ENCODE data around the gene G0S2.

Gene G0S2, protein sequence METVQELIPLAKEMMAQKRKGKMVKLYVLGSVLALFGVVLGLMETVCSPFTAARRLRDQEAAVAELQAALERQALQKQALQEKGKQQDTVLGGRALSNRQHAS

DNA sequence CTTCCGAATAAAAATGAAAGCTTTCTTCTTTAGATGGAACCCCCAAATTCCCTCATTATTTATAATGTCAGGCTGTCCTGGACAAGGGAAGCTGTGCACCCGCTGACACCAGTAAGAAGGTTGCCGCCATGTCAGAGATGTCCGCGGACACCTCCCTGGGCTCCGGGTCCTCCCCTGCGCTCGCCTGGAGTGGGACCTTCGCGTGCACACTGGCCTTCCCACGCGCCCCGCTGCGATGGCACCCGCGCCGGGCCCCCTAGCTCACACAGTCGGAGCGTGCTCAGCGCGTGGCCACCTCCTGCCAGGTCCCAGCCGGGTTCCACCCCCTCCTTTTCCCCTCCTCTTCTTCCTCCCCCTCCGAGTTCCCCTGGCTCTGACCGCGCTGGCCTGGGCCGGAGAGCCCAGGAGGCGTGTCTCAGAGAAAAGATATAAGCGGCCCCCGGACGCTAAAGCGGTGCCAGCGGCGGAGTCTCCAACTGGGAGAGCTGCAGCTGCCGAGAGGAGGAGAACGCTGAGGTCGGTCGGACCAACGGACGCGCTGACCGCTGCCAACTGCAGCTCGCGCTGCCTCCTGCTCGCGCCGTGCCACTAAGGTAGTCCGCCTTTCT is at the start of gene G0S2:
Gene G0S2, plus strand, starts transcription at position 456 of the 608 bp plus-strand sequence. CDS start 273 bp downstream, outside the sequence.
- DNase-seq (ENCODE audit: low spot score) = no peak

DNA sequence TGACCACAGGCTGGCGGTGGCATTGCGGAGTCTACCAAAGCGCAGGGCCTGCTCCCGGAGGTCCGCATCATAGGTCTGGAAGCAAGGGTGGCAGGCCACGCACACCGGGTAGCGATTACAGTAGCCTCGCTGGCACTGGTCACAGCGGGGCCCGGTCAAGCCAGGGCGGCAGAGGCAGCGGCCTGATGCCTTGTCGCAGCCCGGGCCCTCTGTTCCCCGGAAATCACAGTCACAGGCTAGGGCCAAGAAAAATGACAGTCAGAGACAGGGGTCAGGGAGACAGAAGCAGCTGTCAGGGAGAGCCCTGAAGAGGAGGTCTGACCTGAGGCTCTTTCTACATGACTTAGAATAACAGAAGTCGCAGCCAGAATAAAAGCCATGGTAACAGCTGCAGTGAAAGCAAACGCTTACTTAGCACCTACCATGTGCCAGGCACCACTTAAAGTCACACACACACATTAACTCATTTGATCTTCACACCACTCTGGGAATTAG is 49.4 kb upstream of the G0S2 start:
- no peak for DNase-seq (ENCODE audit: low spot score)

DNA sequence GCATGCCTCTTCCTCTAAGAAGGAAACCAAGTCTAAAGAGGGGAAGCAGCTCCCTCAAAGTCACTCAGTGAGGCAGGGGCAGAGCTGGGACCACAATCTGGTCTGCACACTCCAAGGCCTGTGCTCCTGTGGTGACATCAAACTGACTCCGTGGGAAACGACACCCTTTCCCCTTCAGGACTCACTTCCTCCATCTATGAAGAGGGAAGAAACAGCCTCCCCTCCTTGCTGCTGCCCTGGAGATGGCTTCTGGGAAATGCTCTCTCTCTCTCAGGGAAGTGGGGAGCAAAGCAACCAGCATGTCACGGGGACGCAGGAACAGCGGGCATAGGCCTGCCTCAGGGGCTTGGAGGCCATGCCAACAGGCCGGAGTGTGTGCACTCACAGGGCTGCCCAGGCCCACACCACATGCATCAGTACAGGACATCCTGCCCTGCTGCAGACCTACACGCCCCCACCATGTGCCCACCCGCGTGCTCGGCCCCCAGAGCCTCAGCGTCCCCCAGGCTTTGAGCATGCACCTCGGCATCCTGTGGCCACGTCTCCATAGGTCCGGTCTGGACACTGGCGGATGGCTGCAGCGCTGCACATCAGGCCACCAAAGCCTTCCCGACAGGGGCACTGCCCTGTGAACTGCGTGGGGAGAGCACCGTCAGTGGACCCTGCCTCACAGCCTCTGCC is 48.7 kb upstream of the G0S2 start:
- DNase-seq (ENCODE audit: low spot score) = no peak

DNA sequence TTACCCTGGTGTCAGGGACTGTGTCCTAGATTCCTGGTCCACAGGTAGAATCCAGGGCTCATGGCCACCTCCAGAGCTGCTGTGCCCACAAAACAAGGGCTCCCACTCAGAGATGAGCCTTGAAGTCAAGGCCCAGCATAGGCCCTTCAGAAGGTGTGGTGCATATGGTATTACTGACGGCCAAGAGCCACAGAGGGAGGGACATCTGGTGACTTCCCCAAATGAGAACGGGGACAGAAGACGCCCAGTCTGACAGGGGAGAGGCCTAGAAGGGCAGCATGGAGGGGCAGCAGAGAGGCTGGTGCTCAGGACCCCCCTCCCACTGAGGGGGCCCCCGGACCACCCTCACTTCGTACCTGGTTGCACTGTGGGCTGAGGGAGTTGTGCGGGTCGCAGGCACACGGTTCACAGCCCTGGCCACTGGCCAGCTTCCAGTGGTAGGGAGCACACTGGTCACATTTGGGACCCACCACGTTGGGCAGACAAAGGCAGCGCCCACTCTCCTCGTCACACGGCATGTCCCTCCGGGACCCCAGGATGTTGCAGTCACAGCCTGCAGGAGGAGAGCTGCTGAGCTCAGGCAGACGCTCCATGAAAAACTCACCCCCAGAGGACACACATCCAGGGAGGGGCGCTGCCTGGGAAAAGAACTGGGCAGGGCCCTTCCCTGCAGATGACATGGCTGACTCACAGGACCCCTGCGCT is 48.0 kb upstream of the G0S2 start:
- no peak for DNase-seq (ENCODE audit: low spot score)

DNA sequence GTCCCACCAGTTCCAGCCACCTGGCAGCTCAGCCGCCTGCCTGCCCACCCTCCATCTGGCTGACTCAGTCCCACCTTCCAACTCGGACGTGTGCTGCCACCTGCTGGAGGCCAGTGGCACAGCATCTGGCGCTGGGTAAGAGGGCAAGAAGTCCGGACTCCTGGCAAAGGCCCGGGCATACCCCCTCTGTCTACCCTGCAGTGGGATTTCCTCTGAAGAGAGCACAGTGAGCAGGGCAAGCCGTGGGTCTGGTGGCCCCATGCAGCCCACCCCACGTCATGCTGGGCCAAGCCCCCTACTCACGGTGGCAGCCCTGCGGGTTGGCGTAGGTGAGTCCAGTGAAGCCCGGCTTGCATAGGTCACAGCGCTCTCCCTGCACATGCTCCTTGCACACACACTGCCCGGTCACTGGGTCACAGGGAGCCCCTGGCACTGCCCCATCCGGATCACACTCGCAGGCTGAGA is 47.4 kb upstream of the G0S2 start:
- DNase-seq (ENCODE audit: low spot score) = peak; percentile 78

DNA sequence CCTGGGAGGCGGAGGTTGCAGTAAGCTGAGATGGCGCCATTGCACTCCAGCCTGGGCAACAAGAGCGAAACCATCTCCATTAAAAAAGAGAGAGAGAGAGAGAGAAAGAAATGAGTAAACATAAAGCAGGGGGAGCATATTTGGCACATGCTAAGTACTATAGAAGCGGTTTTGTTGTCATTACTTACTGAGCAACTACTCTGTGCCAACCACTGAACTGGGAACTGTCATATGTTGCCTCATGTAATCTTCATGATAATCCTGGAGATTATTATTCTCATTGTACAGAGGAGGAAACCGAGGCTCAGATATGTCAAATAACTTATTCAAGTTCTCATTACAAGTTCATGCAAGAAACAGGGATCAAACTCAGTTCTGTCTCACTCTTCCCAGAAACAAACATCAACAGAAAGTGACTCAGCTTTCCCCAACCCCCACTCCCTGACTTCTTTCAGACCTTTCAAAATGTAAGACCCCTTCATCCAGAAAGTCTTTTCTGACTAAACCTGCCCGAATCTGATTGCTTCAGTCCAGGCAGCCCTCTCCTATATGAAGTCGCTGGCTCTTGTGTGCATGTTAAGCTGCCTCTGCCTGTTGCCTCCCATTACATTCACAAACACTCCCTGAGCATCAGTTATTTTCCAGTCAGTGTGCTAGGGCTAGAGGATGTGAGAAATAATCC is 46.5 kb upstream of the G0S2 start:
- no peak for DNase-seq (ENCODE audit: low spot score)

DNA sequence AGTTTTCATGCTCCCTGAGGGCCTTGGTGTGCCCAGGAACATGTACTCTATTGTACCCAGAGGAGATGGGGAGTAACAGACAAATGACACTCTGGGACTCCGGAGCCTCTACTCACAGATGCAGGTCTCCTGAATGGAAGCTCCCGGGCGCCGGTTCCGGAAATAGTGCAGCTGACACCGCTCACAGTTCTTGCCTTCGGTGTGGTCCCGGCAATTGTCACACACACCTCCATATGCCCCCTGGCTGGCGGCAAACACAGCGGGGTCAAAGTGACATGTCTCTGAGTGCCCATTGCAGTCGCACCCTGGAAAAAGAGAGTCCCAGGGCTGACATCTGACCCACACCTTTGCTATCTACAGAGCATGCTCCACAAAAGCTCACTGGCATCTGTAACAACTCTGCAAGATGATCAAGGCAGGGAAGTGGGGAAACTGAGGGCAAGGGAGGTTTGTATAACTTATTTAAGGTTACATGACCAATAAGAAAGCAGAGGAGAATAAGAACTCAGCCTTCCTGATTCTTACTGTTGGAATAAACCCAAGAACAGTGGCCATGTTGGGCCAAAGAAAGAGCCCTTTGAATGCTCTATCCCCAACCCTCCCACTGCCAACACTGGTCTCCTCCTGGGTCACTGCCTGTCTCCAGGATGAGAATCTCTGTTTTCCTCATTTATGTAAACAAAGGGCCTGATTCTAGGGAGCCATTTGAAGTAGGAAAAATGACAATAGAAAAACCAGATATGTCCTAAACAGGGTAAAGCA is 45.4 kb upstream of the G0S2 start:
- no peak for DNase-seq (ENCODE audit: low spot score)

DNA sequence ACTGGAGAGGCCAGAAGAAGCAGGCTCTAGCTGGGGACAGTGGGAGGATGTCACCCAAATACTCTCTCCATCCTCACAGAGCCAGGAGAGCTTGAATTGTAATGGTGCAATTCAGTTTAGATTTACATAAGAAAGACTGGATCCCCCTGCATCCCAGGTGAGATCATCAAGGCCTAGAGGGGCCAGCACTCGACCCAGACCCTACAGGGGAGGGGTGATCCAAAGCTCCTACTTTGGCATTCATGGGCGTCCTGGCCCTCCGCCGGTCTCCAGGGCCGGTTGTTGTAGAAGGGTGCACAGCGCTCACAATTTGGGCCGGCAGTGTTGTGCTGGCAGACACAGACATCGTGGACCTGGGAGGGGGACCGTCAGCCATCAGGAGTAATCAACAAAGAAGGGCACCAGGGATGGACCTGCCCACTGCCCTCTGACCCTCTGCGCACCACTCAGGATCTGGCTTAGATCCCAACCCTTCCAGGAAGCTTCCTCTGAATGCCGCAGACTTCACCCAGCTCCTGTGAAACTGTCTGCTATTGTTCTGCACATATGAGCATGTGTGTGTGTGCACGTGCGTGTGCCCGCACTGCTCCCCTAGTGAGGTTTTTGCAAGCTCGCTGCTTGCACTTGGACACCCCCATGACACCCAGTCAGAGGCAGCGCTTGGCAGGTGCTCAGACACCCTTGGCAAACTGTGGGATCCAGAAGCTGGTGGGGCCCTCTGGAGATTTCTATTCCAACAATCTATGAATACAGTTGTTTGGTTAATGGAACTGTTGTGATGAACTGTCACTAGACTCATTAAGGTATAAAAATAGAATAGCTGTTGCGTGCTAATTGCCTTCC is 44.6 kb upstream of the G0S2 start:
- no peak for DNase-seq (ENCODE audit: low spot score)

DNA sequence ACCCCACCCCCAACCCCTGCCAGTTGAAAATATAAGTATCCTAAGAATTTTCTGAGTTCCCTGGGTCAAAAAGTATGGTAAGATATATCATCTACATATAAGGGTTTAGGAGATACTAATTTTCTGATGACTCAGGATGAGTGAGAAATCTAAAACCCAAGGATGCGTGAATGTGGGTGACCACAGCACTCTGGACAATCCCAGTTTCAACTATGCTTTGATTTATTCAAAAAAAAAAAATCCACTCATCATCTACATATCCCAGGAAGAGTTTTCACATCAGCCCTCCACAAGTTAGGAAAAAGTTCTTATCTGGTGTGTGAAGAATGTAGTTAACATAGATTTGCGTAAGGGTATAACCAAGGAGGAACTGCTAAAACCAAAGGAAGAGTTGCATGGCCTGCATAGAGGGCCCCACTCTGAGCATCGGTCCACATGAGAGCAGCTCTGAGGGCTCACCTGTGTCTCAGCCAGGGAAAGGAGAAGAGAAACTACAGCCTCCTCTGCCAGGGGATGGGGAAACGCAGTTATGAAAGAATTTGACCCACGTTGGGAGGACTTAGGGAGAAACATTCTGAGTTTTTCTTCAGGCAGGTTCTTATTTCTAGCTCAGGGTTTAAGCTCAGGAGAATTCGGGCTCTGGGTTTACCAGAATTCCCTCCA is 41.7 kb upstream of the G0S2 start:
- DNase-seq (ENCODE audit: low spot score) = no peak

DNA sequence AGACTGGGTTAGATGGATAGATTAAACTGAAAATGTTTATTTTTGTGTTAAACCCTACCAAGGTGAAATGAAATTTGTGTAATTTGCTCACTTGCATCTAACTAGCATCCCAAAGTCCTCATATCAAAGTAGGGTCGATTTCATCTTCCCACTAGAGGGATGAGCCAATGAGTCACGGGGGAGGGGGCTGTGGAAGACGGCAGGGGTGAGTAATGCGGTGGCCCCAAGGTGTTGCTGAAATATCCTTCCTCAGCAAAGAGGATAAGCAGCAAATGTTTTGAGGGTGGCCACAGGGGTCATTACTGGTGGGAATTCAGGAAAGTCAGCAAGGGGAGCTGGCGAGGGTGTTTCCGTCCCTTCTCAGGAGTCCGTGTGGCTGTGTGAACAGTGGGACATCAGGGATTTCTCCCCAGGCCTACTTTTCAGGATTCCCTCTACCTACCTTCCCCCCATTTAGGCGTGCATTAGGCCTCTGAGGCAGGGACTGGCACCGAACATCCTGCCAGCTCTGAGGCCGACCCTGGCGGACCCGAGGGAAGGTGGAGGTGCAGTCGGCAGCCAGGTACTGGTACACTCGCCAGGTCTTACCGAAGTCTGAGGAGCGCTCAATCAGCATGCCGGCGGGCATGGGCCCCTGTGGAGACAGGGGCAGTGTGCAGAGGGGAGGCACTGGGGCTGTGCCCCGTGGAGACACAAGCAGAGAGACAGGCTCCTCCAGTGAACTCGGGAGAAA is 41.0 kb upstream of the G0S2 start:
- no peak for DNase-seq (ENCODE audit: low spot score)

DNA sequence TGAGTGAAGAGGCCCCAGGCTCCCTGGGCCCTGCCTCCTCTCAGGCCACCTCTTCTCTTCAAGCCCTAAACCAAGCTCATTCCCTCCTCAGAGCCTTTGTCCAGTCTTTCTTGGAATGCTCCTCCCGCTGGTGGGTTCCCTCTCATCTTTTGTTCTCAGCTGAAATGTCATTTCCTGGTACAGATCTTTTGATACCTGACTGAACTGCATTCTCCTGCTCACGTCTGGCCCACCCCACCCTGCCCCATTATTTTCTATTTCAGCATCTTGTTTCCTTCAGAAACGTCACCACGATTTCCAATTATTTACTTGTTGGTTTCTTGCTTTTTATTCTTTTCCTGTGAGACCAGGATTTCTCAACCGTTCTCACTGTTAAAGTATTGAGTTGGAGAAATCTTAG is 39.4 kb upstream of the G0S2 start:
- DNase-seq (ENCODE audit: low spot score) = no peak

DNA sequence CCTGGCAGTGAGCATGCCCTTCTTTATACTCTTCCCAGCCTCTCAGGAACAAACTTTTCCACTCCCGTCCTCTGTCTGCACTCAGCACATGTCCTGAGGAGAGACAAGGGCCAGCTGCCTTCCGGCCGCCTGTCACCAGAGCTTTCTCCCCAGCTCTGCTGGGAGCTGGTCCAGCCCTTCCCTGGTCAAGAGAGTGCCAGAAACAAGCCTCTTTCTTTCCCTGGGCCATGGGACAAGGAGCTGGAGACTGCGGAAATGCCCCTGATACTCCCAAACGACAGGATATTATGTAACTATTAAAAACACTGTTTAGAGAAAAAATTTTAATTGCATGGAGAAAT is 33.4 kb upstream of the G0S2 start:
- DNase-seq (ENCODE audit: low spot score) = no peak

DNA sequence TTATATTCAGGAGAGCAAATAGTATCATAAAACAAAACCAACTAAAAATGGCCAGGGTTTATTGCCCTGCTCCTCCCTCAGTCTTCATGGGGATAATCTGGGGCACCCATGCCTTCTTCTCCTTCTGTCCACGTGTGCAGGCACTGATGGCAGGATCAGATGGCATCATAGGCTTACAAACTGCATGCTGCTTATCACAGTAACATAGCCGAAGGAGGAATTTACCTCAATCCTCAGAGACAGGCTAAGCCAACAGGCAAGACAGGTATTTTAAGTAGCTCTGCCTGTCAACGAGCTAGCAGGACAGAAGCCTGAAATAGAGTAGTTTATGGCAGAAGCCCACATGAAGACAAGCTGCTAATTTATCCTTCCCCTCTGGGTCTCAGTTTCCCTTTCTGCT is 32.4 kb upstream of the G0S2 start:
- peak; percentile 20 for DNase-seq (ENCODE audit: low spot score)

DNA sequence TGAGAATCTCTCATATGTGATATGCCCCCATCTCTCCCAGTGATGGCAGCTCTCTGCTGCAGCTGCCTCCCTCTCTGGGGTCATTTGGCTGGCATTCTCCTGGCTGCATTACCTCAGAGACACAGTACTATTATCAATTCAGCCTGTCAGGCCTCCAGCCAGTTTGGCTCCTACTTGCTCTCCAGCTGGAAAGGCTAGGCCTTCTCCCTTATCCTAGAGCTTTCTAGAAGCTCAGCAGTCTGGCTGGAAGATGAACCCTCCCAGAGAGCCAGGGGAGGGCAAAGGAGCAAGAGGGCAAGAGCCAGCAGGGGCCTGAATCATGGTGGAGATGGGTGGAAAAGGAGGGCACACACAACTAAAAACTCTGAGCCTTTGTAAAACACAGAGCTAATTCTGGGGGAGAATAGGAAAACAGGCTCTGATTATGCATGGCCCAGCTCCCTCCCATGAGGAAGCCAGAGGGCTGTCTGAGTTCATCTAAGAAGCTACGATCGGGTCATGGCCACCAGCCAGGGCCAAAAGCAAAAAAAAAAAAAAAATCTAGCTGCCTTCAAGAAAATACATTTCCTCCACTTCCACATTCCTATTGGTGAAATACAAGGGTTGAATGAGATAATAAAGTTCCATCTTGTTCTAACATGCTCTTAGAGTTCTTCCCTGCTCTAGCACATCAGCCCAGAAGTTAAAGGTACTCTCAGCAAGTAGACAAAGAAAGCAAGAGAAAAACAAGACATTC is 31.8 kb upstream of the G0S2 start:
- no peak for DNase-seq (ENCODE audit: low spot score)

DNA sequence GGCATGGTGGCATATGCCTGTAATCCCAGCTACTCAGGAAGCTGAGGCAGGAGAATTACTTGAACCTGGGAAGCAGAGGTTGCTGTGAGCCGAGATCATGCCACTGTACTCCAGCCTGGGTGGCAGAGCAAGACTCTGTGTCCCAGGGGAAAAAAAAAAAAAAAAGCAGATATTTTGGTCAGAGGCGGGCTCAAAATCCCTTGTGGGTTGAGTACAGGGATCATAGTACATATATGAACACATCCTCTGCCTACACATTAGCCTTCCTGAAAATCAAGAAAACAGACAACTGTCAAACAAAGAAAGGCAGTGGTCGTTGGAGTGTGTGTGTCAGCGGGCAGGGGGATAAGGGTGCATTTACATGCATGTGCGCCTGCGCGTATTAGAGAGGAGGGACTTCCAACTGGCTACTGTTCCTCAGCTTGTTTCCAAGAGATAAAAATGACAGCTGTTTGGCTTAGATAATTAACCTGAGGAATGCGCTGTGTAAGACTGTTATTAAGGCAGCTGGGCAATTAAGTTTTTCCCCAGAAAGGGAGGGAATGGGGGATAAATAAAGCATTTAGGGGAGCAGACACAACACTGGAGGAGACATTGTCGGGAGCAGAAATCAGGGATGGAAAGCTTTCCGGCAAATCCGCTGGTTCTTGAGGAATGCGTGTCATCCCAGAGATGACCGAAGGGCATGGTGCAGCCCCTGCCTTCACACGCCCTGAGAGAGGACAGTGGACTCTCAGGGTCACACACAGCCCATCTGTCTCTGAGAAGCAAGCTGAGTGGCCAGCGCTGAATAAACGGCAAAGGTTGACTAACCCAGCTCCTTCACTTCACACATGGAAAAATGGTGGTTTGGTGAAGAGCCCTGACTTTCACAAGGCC is 29.4 kb upstream of the G0S2 start:
- peak; percentile 86 for DNase-seq (ENCODE audit: low spot score)

DNA sequence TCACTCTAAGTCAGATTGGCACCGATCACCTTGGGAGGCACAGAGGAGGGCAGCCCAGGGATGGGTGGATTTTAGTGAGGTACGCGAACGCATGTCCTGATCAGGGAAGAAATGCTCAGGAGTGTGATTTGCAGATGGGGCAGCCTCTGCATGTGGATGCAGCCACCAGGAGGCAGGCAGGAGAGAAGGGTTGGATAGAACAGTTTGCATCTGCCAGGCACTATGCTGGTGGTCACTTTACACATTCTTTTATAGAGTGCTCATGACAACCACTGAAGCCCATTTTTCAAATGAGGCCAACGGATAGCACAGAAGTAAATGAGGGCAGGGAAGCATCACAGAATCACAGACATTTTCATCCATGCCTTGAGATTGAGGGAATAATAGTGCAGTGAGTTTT is 28.7 kb upstream of the G0S2 start:
- peak; percentile 28 for DNase-seq (ENCODE audit: low spot score)

DNA sequence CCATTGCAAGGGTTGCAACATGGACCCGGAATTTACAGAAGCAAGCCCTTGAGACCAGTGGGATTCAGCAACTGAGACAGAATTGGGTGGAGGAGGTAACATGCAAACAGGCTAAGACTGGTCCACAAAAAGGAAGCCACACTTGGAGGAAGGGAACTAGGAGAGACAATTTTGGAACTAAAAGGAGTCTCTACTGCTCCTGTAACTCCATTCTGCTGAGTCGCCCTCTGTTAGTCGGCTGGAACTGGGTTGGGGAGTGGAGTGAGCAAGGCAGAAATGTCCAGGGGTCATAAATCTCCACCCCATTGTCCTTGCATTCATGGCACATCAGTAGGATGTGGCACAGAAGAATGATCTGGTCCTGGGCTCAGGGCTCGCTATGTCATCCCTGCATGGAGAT is 28.1 kb upstream of the G0S2 start:
- DNase-seq (ENCODE audit: low spot score) = peak; percentile 39

DNA sequence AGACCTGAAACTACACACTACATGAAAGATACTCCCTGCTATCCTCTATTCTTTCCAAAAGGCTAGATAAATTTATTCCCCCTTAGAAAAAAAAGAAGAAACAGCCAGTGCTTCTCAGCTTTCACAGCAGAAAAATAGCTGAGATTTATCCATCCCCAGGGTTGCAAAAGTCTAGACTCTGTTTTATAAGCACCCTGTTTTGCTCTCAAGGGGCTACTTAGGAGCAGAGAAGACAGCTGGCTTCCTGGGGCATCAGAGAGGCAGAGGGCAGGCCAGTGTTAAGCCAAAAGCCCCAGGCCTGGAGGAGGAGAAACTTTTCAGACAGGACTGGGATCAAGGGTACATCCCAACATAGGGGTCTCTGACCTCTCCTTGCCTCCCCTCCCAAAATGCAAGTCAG is 26.9 kb upstream of the G0S2 start:
- DNase-seq (ENCODE audit: low spot score) = peak; percentile 6

Data from hematopoietic multipotent progenitor cell treated with erythropoietin and hydrocortisone succinate and interleukin-3 and kit ligand, for 15 days (in vitro differentiated cells).